ENCODE results near the gene KSR2.

DNA sequence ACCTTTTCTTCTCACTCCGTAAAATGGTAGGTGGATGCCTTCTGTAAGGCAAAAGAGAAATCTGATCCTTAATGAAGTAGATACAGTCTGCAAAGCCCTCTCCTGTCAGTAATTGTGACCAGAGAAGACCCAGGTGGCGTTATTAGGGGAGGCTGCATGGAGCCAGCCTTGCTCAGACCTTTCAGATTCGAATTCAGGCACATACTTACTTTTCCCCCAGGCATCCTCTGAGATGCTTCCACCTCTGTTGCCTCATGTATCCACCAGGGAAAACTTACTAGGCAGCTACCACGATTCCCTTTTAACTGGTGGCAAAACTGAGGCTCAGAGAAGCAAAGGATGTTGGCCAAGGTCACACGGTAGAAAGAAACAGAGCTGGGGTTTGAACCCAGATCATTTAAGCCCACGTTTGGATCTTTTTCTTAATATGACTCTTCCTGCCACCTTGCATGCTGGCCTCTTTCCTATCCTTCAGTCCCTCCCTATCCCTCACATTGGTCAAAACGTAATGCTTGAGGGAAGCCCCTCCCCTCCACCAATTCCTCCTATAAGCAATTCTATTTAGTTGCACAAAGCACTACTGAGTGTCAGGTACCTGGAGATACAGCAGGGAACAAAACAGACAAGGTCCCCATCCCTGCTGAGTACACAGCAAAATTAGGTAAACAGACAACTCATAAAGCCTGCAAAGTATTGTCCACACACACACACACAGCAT, 179.4 kb downstream of the KSR2 start:
- TF ChIP-seq, protein P1, sequence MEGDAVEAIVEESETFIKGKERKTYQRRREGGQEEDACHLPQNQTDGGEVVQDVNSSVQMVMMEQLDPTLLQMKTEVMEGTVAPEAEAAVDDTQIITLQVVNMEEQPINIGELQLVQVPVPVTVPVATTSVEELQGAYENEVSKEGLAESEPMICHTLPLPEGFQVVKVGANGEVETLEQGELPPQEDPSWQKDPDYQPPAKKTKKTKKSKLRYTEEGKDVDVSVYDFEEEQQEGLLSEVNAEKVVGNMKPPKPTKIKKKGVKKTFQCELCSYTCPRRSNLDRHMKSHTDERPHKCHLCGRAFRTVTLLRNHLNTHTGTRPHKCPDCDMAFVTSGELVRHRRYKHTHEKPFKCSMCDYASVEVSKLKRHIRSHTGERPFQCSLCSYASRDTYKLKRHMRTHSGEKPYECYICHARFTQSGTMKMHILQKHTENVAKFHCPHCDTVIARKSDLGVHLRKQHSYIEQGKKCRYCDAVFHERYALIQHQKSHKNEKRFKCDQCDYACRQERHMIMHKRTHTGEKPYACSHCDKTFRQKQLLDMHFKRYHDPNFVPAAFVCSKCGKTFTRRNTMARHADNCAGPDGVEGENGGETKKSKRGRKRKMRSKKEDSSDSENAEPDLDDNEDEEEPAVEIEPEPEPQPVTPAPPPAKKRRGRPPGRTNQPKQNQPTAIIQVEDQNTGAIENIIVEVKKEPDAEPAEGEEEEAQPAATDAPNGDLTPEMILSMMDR (IDR thresholded peaks at IDR 0.05; ENCODE audit: low read length) = no peak
- no peak for TF ChIP-seq EZH2 (IDR thresholded peaks at IDR 0.05; ENCODE audit: borderline replicate concordance, low read length)
